RWPE1 (cell line): ENCODE measurements around the gene CNTNAP2.
"Not testable (repeated sequence)": the region's sequence is repeated elsewhere in the genome, so short reads cannot be mapped to it uniquely, and the experiment has no call there.

Experiments
- CTCF ChIA-PET: fragments of 350-600 bp; sonication (Branson Sonifier 250); formaldehyde crosslinking; extraction: SDS; loops from one replicate; lab custom pipeline; 2021; lab: Yijun Ruan, JAX
- POLR2A ChIA-PET: fragments of 400-600 bp; formaldehyde crosslinking; extraction: SDS; loops from one replicate; lab custom pipeline; 2020; ENCODE audit warnings: antibody characterized with exemption; ENCODE audit not compliant: low non-redundant PET; lab: Yijun Ruan, JAX
- DNase-seq: peaks from one replicate; pipeline ENCODE4 v3.0.0; 2012; ENCODE audit warnings: low spot score
- H3K27ac ChIP-seq: fragments of 450-650 bp; 2 replicates; pipeline ENCODE4 v1.5.1; 2017
- CTCF ChIP-seq: fragments of 450-650 bp; conservative IDR thresholded peaks from 2 replicates; pipeline ENCODE4 v1.5.1; 2017; ENCODE audit warnings: low read depth, mild to moderate bottlenecking

Gene CNTNAP2

GRCh38 chr7:147584771-147585193 lies 1468.2 kb downstream of the CNTNAP2 start:
- H3K27ac ChIP-seq: no peak overlapping the region
- no peak for DNase-seq
- ChIA-PET CTCF (no interaction called here), POLR2A (no interaction called here)
- TF ChIP-seq CTCF: no peak

- no peak for DNase-seq
- no peak for TF ChIP-seq CTCF
- ChIA-PET POLR2A (no interaction called here), CTCF (no interaction called here)
- H3K27ac ChIP-seq: no peak overlapping the region
Measured at GRCh38 chr7:147586110-147586509, 1469.5 kb downstream of the CNTNAP2 start.

- H3K27ac ChIP-seq: no peak overlapping the region
- TF ChIP-seq CTCF: no peak
- CTCF ChIA-PET: no interaction called here
- DNase-seq: no peak
- POLR2A ChIA-PET: no interaction called here
Measured at GRCh38 chr7:147586526-147586925, 1469.9 kb downstream of the CNTNAP2 start.

GRCh38 chr7:147593271-147594057 lies 1476.9 kb downstream of the CNTNAP2 start:
- ChIA-PET POLR2A (no interaction called here), CTCF (no interaction called here)
- no peak for DNase-seq
- H3K27ac ChIP-seq: no peak overlapping the region
- TF ChIP-seq CTCF: no peak

GRCh38 chr7:147595042-147595441 lies 1478.4 kb downstream of the CNTNAP2 start:
- no peak for DNase-seq
- ChIA-PET POLR2A (no interaction called here), CTCF (no interaction called here)
- H3K27ac ChIP-seq: no peak overlapping the region
- no peak for TF ChIP-seq CTCF

- DNase-seq, POLR2A ChIA-PET, CTCF ChIA-PET, H3K27ac ChIP-seq: not testable (repeated sequence)
Measured at GRCh38 chr7:147598687-147599086, 1482.1 kb downstream of the CNTNAP2 start.

GRCh38 chr7:147605323-147605722 lies 1488.7 kb downstream of the CNTNAP2 start:
- no peak for TF ChIP-seq CTCF
- DNase-seq: no peak
- H3K27ac ChIP-seq: no peak overlapping the region
- ChIA-PET CTCF (no interaction called here), POLR2A (no interaction called here)
